GM18526 (cell line): ENCODE data around the gene EFNA3.

Experiments
- POLR2A ChIP-seq: IDR thresholded peaks from 3 replicates; pipeline ENCODE4 v1.6.1; 2011; ENCODE audit not compliant: insufficient read length; ENCODE audit errors: extremely low read depth

The EFNA3 gene

DNA sequence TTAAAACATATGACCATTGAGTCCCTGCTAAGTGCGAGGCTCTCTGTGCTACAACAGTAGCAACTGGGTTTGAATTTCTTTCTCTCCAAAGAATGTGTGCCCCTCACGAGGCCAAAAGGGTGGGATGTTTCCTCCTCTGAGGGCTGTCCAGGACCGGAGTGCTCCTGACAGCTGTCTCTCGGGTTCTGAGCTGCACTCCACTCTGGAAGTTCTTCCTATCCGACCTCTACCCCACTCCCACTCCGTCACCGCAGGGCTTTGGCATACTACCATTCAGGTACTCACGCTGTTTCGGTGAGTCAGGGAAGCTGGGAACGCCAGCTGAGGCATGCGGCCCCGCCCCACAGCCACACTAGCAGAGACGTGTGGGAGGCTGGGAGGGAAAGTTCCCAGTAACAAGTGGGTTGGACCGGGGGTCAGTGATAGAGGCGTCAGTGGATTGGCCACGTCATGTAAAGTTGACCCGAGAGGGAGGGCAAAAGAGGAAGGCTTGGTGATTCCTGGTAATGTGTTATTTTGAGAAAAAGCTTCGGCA is 56.3 kb downstream of the EFNA3 start:
- no peak for TF ChIP-seq POLR2A

DNA sequence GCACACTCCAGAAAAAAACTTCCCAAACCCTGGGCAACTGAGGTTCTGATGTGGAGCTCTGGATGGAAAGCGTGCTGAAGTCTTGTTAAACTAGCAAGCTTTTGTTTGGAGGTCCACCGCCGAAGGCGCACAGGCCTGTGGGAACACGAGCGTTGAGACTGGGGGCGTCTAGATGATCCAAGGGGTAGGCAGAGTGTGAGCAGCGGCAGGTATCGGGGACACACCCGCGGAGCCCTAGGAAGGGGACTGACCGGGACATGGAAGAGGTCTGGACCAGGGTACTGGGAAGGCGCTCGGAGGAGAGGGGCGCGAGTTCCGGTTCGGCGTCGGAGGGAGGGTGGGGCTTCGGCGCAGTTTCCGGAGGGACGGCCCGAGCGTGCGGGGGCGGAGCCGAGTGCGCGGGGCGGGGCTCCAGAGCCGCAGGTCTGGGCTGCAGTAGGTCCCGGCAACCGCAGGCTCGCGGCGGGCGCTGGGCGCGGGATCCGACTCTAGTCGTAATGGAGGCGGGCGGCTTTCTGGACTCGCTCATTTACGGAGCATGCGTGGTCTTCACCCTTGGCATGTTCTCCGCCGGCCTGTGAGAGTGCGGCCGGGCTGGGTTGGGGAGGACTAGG is 56.9 kb downstream of the EFNA3 start, which contains the start of gene SLC50A1:
TSS of gene SLC50A1 (plus strand) at position 438 of the 614 bp plus-strand sequence. CDS start at position 498, 60 bp downstream.
- TF ChIP-seq POLR2A, result peak; percentile 93

DNA sequence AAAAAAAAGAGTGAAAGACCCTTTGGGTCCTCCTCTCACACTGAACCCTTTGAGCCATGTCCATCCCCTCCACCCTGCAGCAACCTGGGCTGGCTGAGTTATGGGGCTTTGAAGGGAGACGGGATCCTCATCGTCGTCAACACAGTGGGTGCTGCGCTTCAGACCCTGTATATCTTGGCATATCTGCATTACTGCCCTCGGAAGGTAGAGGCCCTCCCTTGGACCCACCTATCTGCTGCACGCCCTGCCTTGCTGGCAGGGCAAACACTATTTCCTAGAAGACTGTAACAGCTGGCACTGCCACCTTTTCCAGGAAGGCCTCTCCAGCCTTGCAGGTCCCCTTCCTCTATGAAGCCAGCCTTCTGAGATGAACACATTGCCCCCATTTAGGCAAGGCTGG is 58.1 kb downstream of the EFNA3 start:
- no peak for TF ChIP-seq POLR2A
